ENCODE data around the gene NUP98. TPM values are rescaled to one million over a fixed set of nuclear protein-coding genes. Genes with fewer than 3 reads are reported as not detected.

NUP98 gene
- polyA plus RNA-seq, 1 of the 3 experiments (the other 2 are of a cell fraction), result 56.4 TPM

- no peak for TF ChIP-seq REST (IDR thresholded peaks at IDR 0.05; ENCODE audit: low read depth, low read length)
These were observed 13.7 kb downstream of the NUP98 start (continued) for GRCh38 chr11:3783611-3784010.

GRCh38 chr11:3782963-3783362, 14.4 kb downstream of the NUP98 start:
- no peak overlapping the region for H3K4me2 ChIP-seq
- H3K27me3 ChIP-seq (ENCODE audit: insufficient read depth), result no peaks in the 10 kb centered on the region
- peaks cover 16% of the 10 kb centered on the region for H3F3A ChIP-seq (replicated peaks; ENCODE audit: insufficient read depth)
- H3K27ac ChIP-seq (ENCODE audit: low read depth in 2 of 2, low read length in 1 of 2), result no peak overlapping the region
- H3K9me3 ChIP-seq, result no peaks in the 10 kb centered on the region
- no peak for DNase-seq
- TF ChIP-seq ZBTB33 (IDR thresholded peaks at IDR 0.05; ENCODE audit: borderline replicate concordance, low read depth) (no peak), CHD2 (IDR thresholded peaks at IDR 0.05; ENCODE audit: low read length, partially characterized antibody) (no peak), CTCF (IDR thresholded peaks at IDR 0.05) (no peak), EP300 (IDR thresholded peaks at IDR 0.05; ENCODE audit: borderline replicate concordance in 1 of 2, low read depth in 1 of 2, low read length in 1 of 2) (no peak), ELF1 (IDR thresholded peaks at IDR 0.05) (no peak), TEAD4 (IDR thresholded peaks at IDR 0.05; ENCODE audit: borderline replicate concordance, insufficient read depth) (no peak), FOSL2 (IDR thresholded peaks at IDR 0.05; ENCODE audit: borderline replicate concordance, low read depth) (no peak), IRF3 (IDR thresholded peaks at IDR 0.05; ENCODE audit: low read depth, low read length) (no peak), RCOR1 (IDR thresholded peaks at IDR 0.05; ENCODE audit: low read length) (no peak), TCF12 (IDR thresholded peaks at IDR 0.05) (no peak), RAD21 (IDR thresholded peaks at IDR 0.05; ENCODE audit: low read length) (no peak), MXI1 (IDR thresholded peaks at IDR 0.05; ENCODE audit: low read depth, low read length) (no peak), POLR2AphosphoS5 (IDR thresholded peaks at IDR 0.05; ENCODE audit: low read depth, low read length) (no peak), RFX5 (IDR thresholded peaks at IDR 0.05; ENCODE audit: low read length) (no peak)
- H3K4me1 ChIP-seq (ENCODE audit: control insufficient read depth in 1 of 2, insufficient read depth in 2 of 2, low read depth in 1 of 2, low read length in 1 of 2), result peaks cover 0 to 15% of the 10 kb centered on the region in 2 experiments; a peak in 2 of 4 replicates
- H3K9ac ChIP-seq, result no peak overlapping the region
- H3K9me2 ChIP-seq, result no peaks in the 10 kb centered on the region
- peaks cover 99% of the 10 kb centered on the region for H3K79me2 ChIP-seq (ENCODE audit: insufficient read depth)
- POLR2A ChIA-PET, result no interaction called here
- H3K4me3 ChIP-seq (ENCODE audit: low read depth in 2 of 2, low read length in 1 of 2), result no peak overlapping the region
- H3K36me3 ChIP-seq (replicated peaks in 1 of 2; ENCODE audit: control insufficient read depth in 1 of 2, insufficient read depth in 2 of 2, low read length in 1 of 2), result peaks cover 11 to 46% of the 10 kb centered on the region in 2 experiments
- CTCF ChIA-PET, result no interaction called here
- peaks cover 64% of the 10 kb centered on the region for H4K20me1 ChIP-seq (ENCODE audit: insufficient read depth)
- WGBS (ENCODE audit: low lambda C conversion rate), result 95% methylated on average over 5 of the region's 5 CpGs
- H2AFZ ChIP-seq (ENCODE audit: low read depth), result no peak overlapping the region

Data from SK-N-SH (cell line).